Activated gamma-delta T cell treated with Interleukin-2 at 50 U/mL for 16 hours (primary cell): ENCODE data around the gene CYP51A1.
"Not testable (repeated sequence)": the region's sequence is repeated elsewhere in the genome, so short reads cannot be mapped to it uniquely, and the experiment has no call there.

Experiments
- DNase-seq: peaks from one replicate; pipeline ENCODE4 v3.0.0-alpha.2; 2020

Gene CYP51A1

GRCh38 chr7:92134271-92135051 is at the start of gene CYP51A1:
Gene CYP51A1, minus strand, starts transcription at chr7:92134477. Its CDS starts 113 bp downstream, at chr7:92134364.
- DNase-seq: peak; percentile 92

DNA sequence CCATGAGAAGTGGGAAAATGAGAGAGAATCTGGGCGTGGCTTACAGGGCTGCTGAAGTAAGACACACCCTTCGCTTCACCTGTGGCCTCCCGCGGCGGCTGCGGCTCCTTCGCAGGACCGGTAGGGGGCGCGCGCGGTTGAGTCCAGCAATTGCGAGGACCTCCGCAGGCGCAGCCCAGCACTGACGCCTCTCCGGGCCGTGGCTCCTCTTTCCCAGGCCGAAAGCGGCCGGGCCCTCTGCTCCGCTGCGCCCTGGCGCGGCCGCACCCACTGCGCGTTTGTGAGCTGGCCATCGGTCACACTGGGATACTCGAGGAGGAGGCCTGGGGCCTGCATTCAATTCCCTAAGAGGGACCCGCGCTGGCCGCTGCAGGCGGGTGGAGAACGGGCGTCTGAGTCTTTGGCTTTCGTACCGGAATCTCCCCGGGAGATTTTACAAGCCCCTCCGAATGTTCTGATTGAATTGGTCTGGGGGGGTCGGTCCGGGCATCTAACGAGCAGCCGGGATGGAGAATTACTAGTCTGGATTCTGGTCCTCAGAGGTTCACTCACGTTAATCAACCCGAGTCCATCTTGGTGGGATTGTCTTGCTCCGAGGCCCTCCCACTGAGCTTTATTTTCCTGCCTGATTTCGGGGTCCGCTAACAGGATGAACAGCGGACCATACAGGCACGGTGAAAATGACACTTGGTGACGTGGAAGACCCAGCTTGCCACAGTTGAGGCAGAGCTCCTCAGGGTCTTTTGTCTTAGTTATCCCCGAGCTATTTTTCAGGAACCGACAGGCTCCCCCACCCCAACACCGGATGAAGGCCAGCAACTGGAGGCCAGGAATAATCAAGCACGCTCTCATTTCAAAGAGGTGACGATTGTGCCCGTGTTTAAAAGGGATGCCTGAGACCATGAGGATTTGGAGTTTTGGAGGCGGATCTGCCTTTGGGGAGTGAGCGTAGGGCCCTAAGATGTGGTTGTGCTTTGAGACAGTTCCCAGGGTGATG is 44.9 kb upstream of the CYP51A1 start, which contains the start of gene LRRD1:
Gene LRRD1, minus strand, starts transcription at position 215 of the 997 bp plus-strand sequence. CDS start 13,940 bp downstream, outside the sequence.
- DNase-seq: peak; percentile 86

- DNase-seq: no peak
Measured at GRCh38 chr7:92177362-92177761, 43.1 kb upstream of the CYP51A1 start.

DNA sequence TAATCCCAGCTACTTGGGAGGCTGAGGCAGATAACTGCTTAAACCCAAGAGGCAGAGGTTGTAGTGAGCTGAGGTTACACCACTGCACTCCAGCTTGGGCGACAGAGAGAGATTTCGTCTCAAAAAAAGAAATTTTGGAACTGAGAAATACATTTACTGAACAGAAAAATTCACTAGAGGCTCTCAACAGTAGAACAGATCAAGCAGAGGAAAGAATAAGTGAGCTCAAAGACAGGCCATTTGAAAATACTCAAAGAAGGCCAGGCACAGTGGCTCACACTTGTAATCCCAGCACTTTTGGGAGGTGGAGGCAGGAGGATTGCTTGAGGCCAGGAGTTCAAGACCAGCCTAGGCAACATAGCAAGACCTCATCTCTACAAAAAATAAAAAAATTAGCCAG is 35.3 kb upstream of the CYP51A1 start:
- DNase-seq: not testable (repeated sequence)

GRCh38 chr7:92161271-92161670 is 27.0 kb upstream of the CYP51A1 start:
- DNase-seq: no peak

DNA sequence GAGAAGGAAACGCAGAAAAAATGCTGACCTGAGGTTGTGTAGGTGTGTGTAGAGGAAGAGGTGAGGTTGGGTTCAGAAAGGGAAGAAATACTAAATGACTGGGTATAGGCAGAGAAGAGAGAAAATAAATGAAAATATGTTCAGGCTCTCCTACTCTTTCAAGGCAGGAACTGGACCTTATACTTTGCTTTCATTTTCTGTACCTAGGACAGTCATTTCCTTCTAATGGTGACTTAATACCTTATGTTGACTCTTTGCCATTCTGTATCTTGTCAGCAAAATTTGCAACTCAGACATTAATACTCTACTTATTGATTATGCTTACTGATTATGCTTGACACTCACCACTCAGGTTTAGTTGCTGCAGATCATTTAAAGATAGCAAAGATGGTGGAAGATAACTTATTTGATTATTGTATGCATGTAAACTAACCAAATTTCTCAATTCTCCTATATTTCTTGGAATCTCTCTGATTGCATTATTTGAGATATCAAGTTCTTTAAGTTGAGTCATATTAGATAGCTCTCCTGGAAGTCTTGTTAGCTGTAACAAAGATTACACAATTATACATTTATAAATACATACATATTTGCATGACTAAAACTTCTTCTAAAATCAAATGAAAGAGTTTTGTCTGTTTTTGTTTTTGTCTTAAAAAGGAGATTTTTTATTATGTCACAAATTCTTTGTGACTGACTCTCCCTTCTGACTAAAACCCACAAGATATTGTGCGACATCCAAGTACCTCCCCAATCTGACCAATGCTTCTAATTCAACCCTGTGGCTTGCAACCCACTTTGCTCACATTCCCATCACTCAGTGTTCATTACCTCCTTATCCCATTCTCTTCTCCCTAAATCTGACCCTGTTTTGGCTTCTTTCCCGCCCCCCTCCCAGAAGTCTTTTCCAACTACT is 24.6 kb upstream of the CYP51A1 start:
- DNase-seq: no peak

GRCh38 chr7:92156990-92157389 is 22.7 kb upstream of the CYP51A1 start:
- DNase-seq: no peak

- no peak for DNase-seq
Measured at GRCh38 chr7:92155108-92155739, 20.9 kb upstream of the CYP51A1 start.

- no peak for DNase-seq
Measured at GRCh38 chr7:92150450-92151017, 16.3 kb upstream of the CYP51A1 start.

DNA sequence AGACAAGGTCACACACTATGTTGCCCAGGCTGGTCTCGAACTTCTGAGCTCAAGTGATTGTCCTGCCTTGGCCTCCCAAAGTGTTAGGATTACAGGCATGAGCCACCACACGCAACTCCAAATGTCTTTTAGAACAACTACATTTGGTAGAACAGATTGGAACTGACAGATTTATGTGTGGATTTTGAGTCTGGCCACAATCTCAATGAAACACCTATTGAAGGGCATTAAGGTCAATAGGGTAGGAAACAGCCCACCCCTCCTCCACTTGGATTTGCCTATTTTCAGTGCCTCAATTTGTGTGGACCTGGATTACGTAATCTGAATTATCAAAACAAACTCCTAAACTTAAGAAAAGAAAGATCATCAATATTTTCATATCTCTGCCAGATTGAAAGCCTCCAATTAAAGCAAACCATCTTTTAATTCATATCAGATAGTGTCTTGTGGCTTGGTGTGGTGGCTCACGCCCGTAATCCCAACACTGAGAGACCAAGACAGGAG is 15.5 kb upstream of the CYP51A1 start:
- DNase-seq: no peak

DNA sequence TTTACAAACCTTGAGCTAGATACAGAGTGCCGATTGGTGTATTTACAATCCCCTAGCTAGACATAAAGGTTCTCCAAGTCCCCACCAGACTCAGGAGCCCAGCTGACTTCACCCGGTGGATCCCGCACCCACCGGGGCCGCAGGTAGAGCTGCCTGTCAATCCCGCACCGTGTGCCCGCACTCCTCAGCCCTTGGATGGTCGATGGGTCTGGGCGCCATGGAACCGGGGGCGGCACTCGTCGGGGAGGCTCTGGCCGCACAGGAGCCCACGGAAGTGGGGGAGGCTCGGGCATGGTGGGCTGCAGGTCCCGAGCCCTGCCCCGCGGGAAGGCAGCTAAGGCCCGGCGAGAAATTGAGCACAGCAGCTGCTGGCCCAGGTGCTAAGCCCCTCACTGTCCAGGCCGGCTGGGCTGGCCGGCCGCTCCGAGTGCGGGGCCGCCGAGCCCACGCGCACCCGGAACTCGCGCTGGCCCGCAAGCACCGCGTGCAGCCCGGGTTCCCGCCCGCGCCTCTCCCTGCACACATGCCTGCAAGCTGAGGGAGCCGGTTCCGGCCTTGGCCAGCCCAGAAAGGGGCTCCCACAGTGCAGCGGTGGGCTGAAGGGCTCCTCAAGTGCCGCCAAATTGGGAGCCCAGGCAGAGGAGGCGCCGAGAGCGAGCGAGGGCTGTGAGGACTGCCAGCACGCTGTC is 9.1 kb upstream of the CYP51A1 start:
- DNase-seq: not testable (repeated sequence)

DNA sequence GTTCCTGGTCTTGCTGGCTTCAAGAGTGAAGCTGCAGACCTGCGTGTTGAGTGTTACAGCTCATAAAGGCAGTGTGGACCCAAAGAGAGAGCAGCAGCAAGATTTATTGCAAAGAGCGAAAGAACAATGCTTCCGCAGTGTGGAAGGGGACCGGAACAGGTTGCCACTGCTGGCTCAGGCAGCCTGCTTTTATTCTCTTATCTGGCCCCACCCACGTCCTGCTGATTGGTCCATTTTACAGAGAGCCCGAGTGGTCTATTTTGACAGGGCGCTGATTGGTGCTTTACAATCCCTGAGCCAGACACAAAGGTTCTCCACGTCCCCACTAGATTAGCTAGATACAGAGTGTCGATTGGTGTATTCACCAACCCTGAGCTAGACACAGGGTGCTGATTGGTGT is 8.5 kb upstream of the CYP51A1 start:
- DNase-seq: not testable (repeated sequence)

- DNase-seq: no peak
Measured at GRCh38 chr7:92141161-92141560, 6.9 kb upstream of the CYP51A1 start.

DNA sequence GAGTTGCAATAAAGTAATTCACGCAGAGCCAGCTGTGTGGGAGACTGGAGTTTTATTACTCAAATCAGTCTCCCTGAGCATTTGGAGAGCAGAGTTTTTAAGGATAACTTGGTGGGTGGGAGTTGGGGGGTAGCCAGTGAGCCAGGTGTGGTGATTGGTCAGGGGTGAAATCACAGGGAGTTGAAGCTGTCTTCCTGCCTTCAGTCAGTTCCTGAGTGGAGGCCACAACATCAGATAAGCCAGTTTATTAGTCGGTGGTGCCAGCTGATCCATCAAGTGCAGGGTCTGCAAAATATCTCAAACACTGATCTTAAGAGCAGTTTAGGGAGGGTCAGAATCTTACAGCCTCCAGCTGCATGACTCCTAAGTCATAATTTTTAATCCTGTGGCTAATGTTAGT is 3.3 kb upstream of the CYP51A1 start:
- no peak for DNase-seq

DNA sequence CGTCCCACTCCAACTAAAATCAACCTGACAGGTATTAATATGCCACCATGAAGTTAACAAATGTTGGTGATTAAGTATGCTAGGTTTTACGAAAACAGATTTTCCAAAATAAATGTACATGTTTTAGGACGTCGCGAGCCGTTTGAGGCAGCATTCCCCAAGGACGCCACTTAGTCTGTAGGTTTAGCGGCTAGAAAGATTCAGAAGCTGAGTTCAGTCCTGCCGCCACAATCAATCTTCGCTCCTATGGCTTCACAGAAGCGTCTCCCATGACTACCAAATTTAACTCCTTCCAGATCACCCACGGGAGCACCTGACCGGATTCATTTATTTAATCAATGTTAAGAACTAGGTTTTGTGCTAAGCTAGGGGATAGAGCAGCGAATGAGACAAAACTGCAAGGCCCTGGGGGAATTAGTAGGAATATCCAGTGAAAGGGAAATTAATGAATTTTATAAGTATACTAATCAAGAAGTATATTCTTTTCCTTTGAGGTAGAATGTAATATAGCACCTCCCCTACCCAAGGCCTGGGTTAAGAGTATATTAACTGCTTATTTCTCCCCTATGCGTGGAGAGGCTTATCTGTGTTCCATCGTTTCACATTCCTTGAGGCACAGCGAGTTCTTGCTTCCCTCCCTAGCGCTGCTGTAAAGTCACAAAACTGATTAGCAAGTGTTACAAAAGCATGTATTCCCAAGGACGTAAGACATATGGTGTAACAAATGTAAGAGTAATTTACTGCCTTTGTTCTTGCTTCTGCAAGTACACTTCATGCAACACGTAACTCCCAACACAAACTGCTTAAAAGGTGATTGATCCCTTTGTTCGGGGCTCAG is 994 bp upstream of the CYP51A1 start:
- DNase-seq: no peak

GRCh38 chr7:92133737-92134270 is 473 bp downstream of the CYP51A1 start:
- peak; percentile 55 for DNase-seq

GRCh38 chr7:92133133-92133736 is 1.0 kb downstream of the CYP51A1 start:
- DNase-seq: no peak

GRCh38 chr7:92131764-92132330 is 2.4 kb downstream of the CYP51A1 start:
- no peak for DNase-seq

DNA sequence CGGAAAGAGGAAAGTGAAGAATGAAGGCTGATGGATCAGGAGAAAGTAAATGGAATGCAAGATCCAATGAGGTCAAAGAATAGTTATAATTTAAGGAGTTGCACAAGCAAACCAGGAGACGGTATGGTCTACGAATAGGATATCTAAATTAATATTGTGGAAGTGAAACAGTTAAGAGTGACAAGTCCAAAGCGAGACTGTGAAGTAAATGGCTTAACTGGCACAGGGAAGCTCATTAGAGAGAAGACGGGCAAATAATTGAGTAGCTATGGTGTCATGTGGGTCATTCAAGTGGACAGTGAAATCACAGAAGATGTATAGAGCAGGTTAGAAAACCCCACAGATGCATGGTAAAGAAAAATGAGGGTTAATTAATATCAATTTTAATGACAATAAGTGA is 3.2 kb downstream of the CYP51A1 start:
- no peak for DNase-seq
